NCI-H1105 treated with DMSO at 0.1 percent for 48 hours (cell line): Measurements from ENCODE around the gene VAV2.
"Not testable (repeated sequence)": the region's sequence is repeated elsewhere in the genome, so short reads cannot be mapped to it uniquely, and the experiment has no call there.

Experiments used
- DNase-seq: peaks from one replicate; lab custom pipeline; 2025; lab: John Stamatoyannopoulos, UW

The VAV2 gene

DNA sequence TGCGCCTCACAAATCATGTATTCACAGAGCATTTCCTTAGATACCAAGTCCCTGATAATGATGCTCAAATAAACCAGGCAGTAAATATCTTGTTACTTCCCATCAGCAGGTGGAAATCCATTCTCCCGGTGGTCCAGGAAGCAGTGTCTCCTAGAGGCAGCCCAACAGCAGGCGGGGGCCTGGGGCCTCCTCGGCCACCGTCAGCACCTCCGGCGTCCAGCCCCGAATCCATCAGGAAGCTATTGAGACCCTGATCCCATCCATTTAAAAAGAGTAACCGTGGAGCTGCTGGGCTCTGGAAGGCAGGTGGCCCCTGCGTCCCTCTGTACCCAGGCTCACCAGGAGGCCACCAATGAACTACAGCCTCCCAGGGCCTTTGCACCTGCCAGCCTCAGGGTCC, 54.0 kb downstream of the VAV2 start:
- no peak for DNase-seq

DNA sequence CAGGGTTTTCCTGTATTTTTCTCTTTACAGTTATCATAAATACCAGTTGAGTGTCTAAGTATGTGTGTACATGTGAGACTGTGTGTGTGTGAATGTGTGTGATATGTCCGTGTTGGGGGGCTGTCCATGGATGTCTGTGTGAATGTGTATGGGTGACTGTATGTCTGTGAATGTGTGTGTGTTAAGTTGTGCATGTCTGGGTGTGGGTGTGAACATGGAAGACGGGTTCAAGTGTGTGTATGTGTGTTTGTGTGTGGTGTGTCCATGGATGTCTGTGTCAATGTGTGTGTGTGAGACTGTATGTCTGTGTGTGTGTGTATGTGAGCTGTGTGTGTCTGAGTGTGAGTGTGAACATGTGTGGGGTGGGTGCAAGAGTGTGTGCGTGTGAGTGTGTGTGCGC, 55.0 kb downstream of the VAV2 start:
- no peak for DNase-seq

DNA sequence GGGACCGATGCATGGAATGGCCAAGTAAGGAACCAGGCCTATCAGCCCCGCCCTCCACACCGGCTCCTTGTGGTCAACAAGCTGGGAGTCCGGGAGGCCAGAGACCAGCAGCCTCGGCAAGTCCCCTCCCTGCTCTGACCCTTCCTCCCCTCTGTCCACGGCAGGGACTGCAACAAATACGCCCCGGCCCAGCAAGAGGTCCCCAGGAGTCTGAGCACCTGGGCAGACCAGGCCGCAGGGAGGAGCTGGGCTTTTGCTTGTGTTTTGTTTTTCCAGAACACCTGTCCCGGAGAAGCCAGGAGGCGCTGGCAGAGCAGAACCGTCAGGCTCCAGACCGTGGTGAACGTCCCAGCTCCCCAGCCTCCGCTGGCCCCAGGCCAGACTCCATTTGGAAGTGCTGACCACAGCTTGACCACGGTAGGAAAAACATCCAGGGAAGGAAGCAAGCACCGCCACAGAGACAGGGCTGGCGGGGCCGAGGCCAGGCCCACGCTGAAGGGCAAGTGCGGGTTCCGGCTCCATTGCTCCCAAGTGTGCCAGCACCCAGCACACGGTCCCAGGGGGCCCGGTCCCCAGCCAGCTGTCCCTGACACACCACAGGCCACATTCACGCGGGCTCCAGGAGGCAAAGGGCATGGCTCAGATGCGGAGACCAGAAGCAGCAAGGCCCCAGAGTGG, 56.7 kb downstream of the VAV2 start:
- no peak for DNase-seq

DNA sequence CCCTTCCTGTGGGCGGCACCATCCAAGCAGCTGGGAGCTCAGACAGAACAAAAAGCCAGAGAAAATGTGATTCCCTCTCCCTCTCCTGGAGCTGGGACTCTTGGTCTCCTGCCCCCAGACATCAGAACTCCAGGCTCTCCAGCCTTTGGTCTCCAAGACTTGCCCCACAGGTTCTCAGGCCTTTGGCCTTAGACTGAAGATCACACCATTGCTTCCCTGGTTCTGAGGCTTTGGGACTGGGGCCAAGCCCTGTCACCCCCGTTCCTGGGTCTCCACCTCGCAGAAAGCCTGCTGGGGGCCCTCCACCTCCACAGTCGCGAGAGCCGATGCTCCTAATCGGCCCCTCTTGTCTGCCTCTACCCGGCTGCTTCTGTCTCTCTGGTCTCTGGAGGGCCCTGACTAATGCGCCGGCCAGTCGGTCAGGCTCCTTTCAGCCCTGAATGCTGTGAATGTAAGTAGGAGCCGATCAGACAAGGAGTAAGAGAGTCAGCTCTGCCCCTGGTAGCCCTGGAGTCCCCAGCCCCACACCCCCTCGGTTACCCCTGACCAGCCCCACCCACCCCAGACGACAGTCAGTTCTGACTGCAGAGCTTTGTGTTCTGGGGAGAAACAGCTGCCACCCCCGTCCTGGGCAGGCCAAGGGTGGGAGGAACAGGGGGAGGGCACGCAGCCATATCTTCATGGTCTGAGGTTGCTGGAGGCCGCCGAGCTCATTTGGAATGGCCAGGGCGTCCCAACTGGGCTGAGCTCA, 57.5 kb downstream of the VAV2 start:
- DNase-seq: no peak

DNA sequence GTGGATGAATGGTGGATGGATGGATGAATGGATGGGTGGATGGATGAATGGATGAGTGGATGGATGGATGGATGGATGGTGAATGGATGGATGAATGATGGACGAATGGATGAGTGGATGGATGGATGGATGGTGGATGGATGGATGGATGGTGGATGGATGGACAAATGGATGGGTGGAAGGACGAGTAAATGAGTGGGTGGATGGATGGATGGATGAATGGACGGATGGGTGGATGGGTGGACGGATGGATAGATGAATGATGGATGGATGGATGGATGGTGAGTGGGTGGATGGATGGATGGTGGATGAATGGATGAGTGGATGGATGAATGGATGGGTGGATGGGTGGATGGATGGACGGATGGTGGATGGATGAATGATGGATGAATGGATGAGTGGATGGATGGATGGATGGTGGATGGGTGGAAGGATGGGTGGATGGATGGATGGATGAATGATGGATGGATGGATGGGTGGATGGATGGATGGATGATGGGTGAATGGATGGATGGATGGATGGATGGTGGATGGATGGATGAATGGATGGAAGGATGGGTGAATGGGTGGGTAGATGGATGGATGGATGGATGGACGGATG, 58.6 kb downstream of the VAV2 start:
- no peak for DNase-seq

DNA sequence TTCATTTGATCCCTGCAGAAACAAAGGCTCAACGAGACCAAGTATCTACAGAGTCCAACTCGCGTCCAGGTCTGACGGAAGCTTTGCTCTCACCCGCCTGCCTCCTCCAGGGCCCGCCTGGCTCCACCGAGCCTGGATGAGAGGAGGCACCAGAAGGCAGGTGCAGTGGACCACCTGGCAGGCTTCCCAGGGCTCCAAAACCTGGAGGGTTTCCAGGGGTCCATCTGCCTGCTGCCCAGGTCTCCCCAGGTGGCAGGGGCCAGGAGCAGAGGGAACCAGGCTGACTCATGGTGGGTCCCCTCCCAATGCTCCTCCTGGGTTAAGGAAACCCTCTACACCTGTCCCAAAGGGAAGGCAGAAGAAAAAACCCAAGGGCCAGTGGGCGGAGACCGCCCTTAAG, 59.5 kb downstream of the VAV2 start:
- DNase-seq: peak; percentile 25

DNA sequence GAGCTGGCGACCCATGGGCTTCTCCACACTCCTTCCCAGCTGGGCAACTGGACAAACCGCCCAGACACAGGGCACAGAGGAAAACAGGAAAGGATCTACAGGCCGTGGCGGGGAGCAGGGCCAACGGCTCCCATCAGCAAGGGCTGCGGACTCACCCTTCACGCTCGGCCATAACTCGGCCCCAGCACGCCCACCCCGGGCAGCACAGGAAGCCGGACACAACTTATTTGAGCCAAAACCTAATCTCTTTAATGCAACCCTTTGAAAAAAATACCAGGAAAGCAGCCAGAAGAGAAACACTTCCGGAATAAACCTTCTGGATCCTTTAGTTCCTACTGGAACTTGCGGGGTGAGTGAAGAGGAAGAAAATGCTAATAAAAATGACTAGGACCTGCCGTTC, 59.9 kb downstream of the VAV2 start:
- no peak for DNase-seq

DNA sequence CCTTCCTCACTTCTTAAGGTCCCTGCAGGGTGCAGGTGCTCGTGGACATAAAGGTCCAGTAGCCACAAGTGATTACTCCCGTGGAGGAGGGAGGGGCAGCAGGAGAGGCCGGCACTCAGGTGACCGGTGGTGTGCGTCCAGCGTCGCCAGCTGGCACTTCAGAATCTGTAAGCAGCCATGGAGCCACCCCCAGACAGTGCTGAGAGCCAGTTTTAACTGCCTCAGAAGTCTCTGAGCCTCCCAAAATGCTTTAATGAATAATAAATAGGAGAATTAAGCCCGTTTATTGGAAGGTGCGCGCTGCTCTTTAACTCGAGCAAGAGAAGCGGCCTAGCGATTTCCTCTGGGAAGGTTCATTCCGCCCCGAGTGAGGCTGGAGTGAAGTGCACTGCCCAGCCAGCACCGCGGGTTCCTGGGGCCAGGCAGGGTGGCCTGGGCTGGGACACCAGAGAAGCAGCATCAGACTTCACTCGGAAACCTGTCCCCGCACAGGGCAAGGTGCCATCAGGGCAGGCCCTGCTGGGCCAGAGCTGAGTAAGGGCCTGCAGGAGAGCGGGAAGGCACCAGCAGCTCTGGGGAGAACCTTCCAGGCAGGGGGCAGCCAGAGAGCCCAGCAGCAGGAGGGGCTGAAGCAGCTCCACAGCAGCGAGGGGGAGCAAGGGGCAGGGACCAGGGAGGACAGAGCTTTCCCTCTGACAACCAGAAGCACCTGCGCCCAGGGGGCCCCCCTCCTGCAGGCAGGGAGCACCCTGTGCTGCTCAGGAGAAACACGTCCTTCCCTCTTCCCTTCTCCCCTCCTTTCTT, 61.2 kb downstream of the VAV2 start:
- DNase-seq: no peak

DNA sequence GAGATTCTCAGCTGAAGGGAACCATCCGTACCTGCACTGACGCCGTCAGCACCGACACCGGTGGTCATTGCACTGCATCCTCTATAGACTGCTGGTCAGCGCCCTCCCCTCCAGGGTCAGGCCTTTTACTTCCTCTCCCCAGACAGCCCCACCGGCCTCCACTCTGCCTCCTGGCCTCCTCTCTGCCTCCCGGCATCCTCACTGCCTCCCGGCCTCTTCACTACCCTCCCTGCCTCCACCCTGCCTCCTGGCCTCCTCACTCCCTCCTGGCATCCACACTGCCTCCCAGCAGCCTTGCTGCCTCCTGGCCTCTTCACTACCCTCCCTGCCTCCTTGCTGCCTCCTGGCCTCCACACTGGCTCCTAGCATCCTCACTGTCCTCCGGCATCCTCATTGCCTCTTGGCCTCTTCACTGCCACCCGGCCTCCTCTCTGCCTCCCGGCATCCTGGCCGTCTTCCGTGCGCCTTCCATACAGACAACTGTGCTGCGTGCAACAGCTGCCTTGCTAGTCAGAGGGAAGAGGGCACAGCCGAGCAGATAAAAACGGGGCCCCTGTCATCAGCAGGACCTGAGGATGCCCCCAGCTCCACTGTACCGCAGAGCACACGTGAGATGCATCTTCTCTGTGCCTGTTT, 62.0 kb downstream of the VAV2 start:
- no peak for DNase-seq

DNA sequence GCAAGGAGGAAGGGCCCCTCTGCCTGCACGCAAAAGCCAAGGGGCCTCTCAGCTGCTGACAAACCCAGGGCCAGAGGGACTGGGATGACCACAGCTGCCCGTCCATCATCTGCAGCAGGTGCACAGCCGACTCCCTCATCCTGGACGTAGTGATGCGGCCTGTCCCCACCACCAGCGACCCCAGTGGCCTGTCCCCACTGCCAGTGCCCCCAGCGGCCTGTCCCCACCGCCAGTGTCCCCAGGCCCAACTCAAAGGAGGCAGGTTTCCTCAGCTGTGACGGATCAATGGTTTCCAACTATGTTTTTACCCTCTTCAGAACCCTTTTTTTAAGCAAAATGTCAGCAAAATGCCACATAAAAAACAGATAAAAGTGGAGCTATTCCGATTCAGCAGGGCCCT, 62.5 kb downstream of the VAV2 start:
- DNase-seq: no peak

DNA sequence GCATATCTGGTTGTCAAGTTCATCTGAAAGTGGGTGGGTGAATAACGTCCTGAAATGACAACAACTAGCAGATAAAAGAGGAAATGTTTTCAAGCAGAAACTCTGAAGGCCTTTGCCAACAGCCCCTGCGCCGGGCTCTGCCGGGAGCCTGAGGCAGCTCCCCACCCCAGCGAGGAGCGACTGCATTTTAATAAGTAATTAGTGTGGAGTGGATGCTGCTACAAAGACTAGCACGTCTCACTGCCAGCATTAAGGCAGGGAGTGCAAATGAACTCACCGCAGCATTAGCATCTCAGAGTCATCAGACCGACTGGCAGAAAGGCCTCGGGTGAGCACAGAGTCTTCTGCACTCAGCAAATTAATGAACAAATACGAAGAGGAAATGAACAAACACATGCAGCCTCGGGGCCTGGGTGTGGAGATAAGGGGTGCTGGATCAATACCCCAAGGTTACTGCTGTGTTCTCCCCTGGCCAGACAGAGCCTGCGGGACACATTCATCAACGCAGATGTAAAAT, 63.8 kb downstream of the VAV2 start:
- no peak for DNase-seq

DNA sequence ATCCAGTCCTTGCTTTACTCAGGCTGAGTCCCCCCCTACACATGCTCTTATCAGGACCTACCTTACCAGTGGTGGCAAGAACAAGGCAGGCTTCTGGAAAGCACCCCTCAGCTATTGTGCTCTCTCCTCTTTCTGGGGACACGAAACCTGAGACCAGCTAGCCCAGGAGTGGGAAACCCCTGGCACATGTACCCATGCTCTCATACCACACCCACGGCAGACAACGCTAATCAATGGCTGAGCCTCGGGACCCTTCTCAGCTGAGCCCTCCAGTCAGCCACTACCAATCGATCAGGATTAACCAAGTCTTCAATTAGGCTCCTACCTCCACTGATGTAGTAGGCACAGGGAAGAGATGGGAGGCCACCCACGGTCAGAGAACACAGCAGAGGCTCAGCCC, 65.1 kb downstream of the VAV2 start:
- no peak for DNase-seq

DNA sequence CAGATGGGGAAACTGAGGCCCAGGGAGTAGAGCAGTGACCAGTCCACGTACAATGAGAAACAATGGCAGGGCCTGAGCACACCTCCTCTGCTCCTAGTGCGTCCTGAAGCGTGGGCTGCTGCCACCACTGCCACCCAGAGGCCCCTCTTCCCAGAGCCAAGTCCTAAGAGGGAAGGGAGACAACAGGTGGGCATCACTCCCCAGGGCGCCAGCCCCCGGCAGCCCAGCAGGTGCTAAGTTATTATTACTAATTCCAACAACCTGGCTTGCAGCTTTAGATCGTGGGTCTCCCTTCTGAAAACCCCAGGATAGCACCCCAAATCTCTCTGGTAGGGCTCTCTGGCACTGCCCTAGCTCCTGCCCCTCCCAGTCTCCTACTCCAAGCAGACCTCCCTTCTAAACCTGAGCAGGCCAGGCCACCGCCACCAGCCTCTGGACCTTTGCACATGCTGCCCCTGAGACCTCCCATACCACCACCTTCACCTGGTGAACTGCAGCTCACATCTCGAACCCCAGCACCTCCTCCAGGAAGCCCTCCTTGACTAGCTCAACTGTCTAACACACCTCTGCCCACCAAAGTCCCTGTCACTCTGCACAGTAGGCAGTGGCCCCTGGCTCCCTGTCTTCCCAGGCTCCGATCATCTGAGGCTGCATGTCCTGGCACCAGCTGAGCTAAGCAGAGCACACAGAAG, 65.8 kb downstream of the VAV2 start:
- DNase-seq: no peak

DNA sequence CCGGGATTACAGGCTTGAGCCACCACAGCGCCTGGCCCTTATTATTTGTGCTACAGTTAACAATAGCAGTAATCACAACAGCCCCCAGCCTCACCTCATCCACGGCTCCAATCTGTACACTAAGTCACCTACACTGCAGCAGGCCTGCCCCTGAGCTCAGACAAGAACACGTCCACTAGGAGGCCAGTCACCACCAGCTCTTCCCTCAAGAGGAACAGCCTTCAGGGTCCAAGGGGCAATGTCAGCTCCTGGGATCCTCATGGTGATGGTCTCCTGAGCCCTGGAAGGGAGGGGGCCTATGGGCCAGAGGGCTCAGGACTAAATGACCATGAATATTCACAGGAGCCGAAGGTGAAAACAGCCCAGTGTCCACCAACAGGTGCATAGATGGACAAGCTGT, 67.7 kb downstream of the VAV2 start:
- DNase-seq: no peak

DNA sequence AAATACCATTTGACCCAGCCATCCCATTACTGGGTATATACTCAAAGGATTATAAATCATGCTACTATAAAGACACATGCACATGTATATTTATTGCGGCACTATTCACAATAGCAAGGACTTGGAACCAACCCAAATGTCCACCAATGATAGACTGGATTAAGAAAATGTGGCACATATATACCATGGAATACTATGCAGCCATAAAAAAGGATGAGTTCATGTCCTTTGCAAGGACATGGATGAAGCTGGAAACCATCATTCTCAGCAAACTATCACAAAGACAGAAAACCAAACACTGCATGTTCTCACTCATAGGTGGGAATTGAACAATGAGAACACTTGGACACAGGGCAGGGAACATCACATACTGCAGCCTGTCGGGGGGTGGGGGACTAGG, 68.5 kb downstream of the VAV2 start:
- not testable (repeated sequence) for DNase-seq

DNA sequence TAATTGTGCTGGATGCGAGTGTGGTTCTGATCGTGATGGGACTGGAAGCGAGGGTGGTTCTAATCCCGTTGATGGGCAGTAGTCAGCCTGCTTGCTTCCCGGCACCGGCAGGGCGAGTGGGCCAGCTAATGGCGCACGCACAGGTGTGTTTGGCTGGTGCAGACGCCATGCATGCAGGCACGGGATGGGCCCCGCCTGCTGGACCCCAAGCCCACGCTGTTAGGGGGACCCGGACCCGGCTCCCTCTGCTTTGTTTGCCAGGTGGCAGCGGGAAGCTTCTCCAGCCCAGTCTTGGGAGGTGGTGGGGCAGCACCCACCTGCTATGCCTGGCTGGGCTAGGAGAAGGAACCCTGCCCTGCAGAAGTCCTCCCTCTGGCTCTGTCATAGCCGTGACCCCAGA, 70.3 kb downstream of the VAV2 start:
- no peak for DNase-seq

DNA sequence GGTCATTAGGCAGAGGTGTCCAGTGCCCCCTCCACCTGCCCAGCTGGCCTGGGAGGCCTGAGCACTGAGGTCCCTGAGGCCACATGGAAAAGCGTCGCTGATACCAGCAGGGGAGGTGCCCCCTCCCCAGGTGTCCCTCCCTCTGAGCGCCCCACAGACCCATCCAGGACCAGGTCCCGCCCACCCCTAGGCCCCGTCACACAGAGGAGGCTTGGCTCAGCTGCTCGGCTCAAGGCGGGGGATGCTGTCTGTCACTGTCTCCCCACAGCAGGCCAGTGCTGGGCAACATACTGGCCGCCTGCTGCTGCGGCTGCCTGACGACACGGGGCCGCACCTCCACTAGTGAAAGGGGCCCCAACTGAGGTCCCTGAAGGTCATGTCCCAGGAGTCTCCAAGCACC, 71.7 kb downstream of the VAV2 start:
- no peak for DNase-seq

DNA sequence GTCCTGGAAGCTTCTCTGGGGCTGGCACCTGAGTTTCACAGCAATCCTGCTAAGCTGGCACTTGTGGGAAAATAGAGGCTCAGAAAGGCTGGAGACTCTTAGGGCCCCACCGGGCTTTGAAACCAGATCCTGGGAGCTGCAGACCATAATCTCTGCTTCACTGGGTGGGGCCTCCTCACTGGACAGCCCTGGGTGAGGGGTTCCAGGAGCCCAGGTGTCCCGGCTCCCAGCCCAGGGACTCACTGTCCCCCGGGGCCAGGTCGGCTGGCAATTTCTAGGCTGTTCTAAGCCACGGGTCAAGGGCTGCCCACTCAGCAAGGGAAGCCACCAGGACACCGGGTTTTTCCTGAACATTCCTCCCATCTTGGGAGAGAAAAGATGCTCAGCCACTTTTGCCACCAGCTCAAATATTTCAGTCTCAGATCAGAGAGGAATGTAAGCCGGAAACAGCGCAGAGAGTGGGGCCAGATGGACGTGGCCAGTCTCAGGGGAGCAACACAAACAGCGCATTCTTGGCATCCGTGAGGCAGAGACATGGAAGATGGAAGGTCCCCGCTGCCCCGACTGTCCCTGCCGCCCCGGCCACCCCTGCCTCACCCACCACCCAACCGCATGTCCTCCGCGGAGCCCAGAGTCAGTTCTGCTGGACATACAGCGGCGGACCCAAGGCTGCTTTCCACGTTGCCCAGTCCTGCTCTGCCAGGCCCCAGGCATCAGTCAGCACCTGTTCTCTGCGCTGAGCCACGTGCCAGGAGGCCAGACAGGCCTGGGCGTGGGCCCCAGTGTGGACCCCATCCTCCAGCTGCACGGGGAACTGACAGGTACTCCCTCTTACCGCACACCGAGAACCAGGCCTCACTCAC, 72.6 kb downstream of the VAV2 start:
- DNase-seq: no peak

DNA sequence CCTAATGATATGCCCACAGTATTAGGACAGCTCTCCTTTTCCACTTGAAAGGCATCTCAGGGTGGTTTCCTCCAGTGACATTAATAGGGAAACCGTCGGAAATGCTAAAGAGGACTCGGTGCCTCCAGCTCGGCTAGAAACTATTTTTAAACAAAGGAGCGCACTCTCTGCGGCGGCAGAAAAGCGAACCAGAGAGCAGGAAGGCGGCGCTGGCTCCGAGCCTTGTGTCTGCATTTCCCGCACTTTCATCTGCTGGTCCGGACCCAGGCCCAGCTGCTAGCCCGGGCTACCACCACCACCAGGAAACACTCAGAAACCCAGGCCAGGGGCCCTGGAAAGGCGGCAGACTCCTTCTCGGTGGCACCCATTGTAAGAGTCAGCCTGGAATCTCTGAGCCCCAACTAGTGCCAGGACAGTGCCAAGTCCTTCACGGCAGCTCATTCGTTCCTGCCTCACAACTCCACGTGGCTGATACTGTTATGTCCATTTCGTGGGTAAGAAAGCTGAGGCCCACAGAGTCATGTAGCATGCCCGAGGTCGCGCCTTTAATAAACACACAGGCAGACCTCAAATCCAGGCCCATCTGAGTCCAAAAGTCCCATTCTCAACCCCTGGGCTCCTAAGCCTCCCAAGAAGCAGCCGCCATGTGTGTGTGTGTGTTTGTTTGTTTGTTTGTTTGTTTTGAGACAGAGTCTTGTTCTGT, 73.9 kb downstream of the VAV2 start:
- DNase-seq: no peak

DNA sequence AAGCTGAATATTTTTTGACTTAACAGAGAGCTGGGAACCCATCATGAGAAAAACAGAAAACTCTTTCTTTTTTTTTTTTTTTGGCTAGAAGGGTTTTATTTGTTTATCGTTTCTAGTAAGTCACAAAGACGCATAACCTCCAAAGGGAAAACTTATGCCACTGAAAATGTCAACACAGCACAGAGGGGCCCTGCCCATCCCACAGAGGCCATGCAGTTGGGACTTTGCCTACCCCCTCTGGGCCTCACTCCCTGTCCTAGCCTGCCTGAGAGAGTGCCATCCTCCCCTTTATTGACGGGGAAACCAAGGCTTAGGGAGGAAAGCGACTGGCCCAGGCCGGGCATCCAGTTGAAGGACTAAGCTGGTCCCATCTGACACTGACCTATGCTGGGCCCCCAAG, 74.7 kb downstream of the VAV2 start:
- no peak for DNase-seq
